GM12878 (cell line): ENCODE measurements around the gene ZGLP1.

Experiments
- ATF3 ChIP-seq: IDR thresholded peaks from 2 replicates; pipeline ENCODE4 v1.6.1; 2011; ENCODE audit warnings: low read depth, mild to moderate bottlenecking, low read length, moderate library complexity, borderline replicate concordance; ENCODE audit errors: extremely low read depth
- BCLAF1 ChIP-seq: fragments of 450-650 bp; IDR thresholded peaks from 2 replicates; pipeline ENCODE4 v1.6.1; 2017; ENCODE audit warnings: antibody characterized with exemption, mild to moderate bottlenecking, moderate library complexity
- BMI1 ChIP-seq: fragments of 450-650 bp; IDR thresholded peaks from 2 replicates; pipeline ENCODE4 v1.6.1; 2016; ENCODE audit warnings: mild to moderate bottlenecking, moderate library complexity, borderline replicate concordance
- CHD2 ChIP-seq: IDR thresholded peaks from 2 replicates; pipeline ENCODE4 v1.6.1; 2011; ENCODE audit warnings: low read depth, low read length, improper control_type of control experiment, borderline replicate concordance
- CTCF ChIP-seq, 3 experiments: IDR thresholded peaks in 2 of 3; conservative IDR thresholded peaks in 1 of 3; 2 replicates each; pipeline ENCODE4 v1.5.1; 2011; ENCODE audit warnings: low read depth in 3 of 3, low read length in 3 of 3, mild to moderate bottlenecking in 3 of 3, control low read depth in 2 of 3, moderate library complexity in 2 of 3, inconsistent platforms in 1 of 3, mixed read lengths in 1 of 3; ENCODE audit not compliant: control insufficient read depth in 2 of 3, insufficient read depth in 1 of 3; ENCODE audit errors: extremely low read depth in 1 of 3
- EZH2 ChIP-seq: IDR thresholded peaks from 2 replicates; pipeline ENCODE4 v1.6.1; 2012; ENCODE audit warnings: low read depth, mild to moderate bottlenecking, control low read depth, inconsistent platforms, low read length, borderline replicate concordance; ENCODE audit not compliant: control insufficient read depth
- GATAD2B ChIP-seq: fragments of 450-650 bp; conservative IDR thresholded peaks from 2 replicates; pipeline ENCODE4 v1.6.1; 2017; ENCODE audit warnings: low read depth, mild to moderate bottlenecking, moderate library complexity
- MAX ChIP-seq: IDR thresholded peaks from 2 replicates; pipeline ENCODE4 v1.6.1; 2012; ENCODE audit warnings: low read depth, low read length, improper control_type of control experiment
- RAD21 ChIP-seq: IDR thresholded peaks from 2 replicates; pipeline ENCODE4 v1.6.1; 2011; ENCODE audit warnings: mild to moderate bottlenecking, low read depth, low read length, moderate library complexity; ENCODE audit not compliant: insufficient read depth
- SIN3A ChIP-seq: IDR thresholded peaks from 2 replicates; pipeline ENCODE4 v1.6.1; 2012; ENCODE audit warnings: low read depth, low read length, improper control_type of control experiment
- SREBF2 ChIP-seq: IDR thresholded peaks from 2 replicates; pipeline ENCODE4 v1.6.1; 2012; ENCODE audit warnings: mild to moderate bottlenecking, low read length
- TCF7 ChIP-seq: IDR thresholded peaks from 2 replicates; pipeline ENCODE4 v1.6.1; 2014; ENCODE audit warnings: antibody characterized with exemption, borderline replicate concordance
- ZNF274 ChIP-seq: IDR thresholded peaks from one replicate; pipeline ENCODE4 v1.8.0; 2011; ENCODE audit not compliant: insufficient read length, insufficient read depth

- no peak for TF ChIP-seq BMI1
- TF ChIP-seq ZNF274: no peak
- TF ChIP-seq CTCF (IDR thresholded peaks at IDR 0.05 in 2 of 3, conservative IDR thresholded peaks at IDR 0.05 in 1 of 3; ENCODE audit: control insufficient read depth in 2 of 3, extremely low read depth in 1 of 3, insufficient read depth in 1 of 3, low read depth in 3 of 3, low read length in 3 of 3): no peak
- TF ChIP-seq BCLAF1: no peak
- TF ChIP-seq SIN3A: no peak
- TF ChIP-seq GATAD2B: no peak
- no peak for TF ChIP-seq SREBF2
- no peak for TF ChIP-seq EZH2
- no peak for TF ChIP-seq ATF3
- TF ChIP-seq RAD21: no peak
- no peak for TF ChIP-seq MAX
- TF ChIP-seq CHD2: no peak
- TF ChIP-seq TCF7: no peak
Measured at GRCh38 chr19:10292789-10293636, 16.6 kb downstream of the ZGLP1 start.
